PC-3 (cell line): Measurements from ENCODE around the gene AKNA.

Source experiments
- EZH2 ChIP-seq: fragments of 300-600 bp; sonication (generic); IDR thresholded peaks from one replicate; pipeline ENCODE4 v1.6.1; 2017; ENCODE audit warnings: antibody characterized with exemption, mild to moderate bottlenecking, low read length; ENCODE audit not compliant: unreplicated experiment
- EZH2phosphoT487 ChIP-seq: fragments of 300-600 bp; sonication (generic); IDR thresholded peaks from 2 replicates; pipeline ENCODE4 v1.6.1; 2018; ENCODE audit warnings: mild to moderate bottlenecking, antibody characterized with exemption, low read length, borderline replicate concordance
- TF ChIP-seq, protein P1 (sequence below): fragments of 300-600 bp; sonication (generic); conservative IDR thresholded peaks from 2 replicates; pipeline ENCODE4 v1.5.1; 2017; ENCODE audit warnings: antibody characterized with exemption, low read depth, mild to moderate bottlenecking, low read length

DNA sequence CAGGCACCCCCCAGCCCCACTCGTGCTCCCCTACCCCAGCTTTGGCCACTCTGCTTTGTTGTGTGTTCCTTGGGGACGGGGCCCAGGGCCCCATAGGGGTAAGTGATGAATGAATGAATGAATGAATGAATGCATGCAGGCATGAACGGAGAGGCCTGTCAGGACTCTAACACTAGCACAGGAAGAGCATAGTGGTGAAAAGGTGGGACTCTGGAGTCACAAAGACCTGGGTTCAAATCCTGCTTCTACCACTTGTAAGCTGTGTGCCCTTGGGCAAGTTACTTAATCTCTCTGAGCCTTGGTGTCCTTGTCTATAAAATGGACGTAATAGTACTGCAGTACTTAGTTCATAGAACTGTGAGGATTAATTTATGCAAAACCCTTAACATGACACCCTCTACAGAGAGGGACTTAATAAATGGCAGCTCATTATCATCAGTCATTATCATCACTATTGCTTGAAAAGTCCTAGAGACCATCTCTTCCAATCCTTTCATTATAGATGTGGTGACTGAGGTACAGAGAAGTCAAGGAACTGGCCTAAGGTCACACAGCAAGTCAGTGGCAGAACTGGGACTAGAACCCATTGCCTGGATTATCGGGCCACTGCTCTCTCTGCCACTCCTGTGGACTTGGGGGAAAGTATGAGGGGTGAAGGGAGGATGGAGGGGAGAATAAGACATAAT lies 44.9 kb downstream of the AKNA start:
- TF ChIP-seq, protein P1, sequence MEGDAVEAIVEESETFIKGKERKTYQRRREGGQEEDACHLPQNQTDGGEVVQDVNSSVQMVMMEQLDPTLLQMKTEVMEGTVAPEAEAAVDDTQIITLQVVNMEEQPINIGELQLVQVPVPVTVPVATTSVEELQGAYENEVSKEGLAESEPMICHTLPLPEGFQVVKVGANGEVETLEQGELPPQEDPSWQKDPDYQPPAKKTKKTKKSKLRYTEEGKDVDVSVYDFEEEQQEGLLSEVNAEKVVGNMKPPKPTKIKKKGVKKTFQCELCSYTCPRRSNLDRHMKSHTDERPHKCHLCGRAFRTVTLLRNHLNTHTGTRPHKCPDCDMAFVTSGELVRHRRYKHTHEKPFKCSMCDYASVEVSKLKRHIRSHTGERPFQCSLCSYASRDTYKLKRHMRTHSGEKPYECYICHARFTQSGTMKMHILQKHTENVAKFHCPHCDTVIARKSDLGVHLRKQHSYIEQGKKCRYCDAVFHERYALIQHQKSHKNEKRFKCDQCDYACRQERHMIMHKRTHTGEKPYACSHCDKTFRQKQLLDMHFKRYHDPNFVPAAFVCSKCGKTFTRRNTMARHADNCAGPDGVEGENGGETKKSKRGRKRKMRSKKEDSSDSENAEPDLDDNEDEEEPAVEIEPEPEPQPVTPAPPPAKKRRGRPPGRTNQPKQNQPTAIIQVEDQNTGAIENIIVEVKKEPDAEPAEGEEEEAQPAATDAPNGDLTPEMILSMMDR = no peak
- TF ChIP-seq EZH2 (no peak), EZH2phosphoT487 (no peak)
